GM18505 (cell line): ENCODE results near the gene CABLES1.
"Not testable (repeated sequence)": the region's sequence is repeated elsewhere in the genome, so short reads cannot be mapped to it uniquely, and the experiment has no call there.

ENCODE experiments used
- ATAC-seq: cut with Tn5 transposase; IDR thresholded peaks from one replicate; pipeline ENCODE4 v1.9.1; 2021; ENCODE audit not compliant: unreplicated experiment
- POLR2A ChIP-seq: IDR thresholded peaks from 4 replicates; pipeline ENCODE4 v1.6.1; 2011; ENCODE audit warnings: borderline replicate concordance; ENCODE audit not compliant: insufficient read depth, insufficient read length; ENCODE audit errors: extremely low read depth

The CABLES1 gene

DNA sequence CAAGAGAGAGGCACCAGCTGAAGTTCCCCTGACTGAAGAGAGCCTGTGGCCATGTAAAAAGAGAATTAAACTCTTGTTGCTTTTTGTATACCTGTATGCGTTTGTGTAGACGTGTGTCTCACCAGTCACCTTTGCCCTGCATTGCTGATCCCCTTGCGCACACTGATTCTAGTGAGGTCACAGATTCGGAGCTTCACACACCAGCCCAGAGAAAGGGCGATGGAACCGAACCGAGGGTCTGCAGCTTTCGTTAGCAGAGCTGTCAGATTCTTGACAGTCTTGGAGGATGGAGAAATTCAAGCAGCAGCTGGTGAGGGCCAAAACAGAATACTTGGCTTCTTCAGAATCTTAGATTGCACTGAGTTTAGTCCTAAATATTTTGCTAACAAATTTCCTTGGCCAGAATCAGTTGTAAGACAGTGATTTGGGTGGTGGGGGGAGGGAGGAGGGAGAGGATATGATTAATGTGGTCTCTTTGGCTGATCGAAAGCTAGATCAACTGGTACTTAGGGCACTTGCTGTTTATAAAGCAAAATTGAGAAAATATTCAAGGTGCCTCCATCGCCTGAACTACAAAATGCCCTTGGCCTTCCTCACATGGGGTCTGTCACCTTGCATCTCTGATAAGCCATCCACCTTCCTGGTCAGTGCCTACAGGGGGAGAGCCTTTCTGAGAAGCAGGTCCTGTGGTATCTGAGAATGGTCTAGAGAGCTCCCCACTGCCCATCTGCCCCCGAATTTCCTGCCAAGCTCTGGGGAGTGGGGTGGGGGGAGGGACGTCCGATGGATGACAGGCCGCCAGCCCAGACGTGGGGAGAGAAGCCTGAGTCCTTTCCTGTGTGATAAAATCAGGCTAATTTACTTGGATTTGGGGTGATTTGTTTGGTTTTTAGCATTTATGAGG lies 123.5 kb downstream of the CABLES1 start:
- TF ChIP-seq POLR2A, result no peak

DNA sequence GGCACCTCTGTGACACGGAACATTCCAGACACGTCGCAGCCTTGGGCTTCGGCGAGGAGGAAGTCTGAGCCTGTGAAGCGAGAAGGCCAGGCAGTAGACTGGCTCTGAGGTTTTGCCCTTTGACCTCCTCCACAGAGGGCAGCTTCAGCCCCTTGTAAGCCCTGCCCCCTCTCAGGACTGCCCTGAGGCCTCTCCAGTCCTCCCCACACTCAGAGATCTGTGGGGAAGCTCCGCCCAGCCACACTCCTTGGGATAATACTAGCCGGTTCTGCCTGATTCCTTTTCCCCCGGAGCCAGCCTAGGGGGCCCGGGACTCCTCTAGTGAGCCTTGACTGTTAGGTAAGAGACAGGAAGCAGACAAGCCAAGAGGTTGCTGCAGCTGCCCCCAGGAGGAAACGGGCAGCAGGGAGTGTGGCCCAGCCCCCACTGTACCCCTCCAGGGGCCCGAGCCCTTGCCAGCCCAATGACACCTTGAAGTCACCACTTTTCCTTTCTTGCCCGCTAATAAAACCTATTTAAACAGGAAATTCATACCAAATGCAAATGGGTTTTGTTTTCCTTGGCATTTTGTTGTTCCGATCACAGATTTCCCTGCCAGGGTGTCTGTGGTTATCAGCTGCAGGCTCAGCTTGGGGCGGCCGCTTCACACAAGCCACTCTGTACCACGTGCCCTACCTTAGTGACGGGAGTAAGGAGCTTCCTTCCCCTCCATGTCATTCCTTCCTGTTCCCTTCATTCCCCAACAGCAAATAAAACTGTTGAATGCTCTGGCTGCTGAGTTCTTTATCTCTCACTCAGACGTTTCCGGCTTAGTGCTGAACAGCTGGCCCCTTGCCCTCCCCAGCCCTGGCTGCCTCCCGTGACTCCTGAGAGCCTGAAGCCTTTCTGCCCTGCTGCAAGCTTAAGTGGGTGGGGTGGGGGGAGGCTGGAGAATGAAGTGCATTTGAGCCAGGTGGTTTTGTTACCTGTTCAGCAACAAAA lies 124.7 kb downstream of the CABLES1 start:
- TF ChIP-seq POLR2A, result peak; percentile 33
- no peak for ATAC-seq

More for the DNA sequence above, 123.5 kb downstream of the CABLES1 start:
- ATAC-seq, result no peak

DNA sequence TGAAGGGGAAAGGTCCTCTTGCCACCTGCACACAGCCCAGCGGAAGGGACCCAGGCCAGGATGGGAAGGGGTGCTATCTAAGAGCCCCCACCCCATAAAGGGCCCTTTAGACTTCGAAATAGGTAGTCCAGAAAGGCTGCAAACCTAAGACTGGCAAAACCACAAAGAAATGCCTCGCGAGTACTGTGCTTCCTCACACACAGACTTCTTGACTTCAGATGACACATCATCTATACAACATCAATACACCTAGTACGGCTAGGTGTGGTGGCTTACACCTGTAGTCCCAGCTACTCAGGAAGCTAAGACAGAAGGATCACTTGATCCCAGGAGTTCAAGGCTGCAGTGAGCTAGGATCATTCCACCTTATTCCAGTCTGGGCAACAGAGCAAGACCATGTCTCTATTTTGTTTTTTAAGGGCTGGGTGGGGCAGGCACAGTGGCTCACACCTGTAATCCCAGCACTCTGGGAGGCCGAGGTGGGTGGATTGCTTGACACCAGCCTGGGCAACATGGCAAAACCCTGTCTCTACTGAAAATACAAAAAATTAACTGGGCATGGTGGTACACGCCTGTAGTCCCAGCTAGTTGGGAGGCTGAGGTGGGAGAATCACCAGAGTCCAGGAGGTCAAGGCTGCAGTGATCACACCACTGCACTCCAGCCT lies 125.8 kb downstream of the CABLES1 start:
- no peak for TF ChIP-seq POLR2A
- ATAC-seq, result no peak

DNA sequence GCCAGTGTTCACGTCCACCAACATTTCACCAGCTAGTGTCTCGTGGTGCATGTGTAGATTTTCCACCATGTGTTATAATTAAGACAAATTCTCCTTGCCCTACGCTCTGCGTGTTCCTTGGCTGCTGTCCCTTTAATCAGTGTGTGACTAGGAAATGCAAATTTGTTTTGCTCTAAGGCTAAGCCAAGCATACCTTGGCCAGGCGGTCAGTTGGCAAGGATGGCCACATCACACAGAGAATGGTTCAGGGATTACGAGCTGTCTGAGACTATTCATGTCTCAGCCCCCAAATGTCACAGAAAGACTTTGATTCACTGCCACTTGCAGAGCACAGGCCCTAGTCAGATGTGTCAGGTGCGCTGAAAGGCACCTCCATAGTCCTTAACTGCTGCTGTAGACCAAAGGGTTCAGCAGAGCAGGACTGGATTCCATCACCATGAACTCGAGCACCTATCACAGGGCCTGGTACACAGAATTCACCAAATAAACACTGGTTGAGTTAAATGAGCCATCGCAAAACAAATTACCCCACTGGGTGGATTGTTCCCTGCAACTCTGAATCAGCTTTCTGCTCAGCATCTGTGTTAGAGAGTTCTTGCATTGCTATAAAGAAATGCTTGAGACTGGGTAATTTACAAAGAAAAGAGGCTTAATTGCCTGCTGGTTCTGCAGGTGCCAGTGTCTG lies 128.4 kb downstream of the CABLES1 start:
- ATAC-seq, result no peak

DNA sequence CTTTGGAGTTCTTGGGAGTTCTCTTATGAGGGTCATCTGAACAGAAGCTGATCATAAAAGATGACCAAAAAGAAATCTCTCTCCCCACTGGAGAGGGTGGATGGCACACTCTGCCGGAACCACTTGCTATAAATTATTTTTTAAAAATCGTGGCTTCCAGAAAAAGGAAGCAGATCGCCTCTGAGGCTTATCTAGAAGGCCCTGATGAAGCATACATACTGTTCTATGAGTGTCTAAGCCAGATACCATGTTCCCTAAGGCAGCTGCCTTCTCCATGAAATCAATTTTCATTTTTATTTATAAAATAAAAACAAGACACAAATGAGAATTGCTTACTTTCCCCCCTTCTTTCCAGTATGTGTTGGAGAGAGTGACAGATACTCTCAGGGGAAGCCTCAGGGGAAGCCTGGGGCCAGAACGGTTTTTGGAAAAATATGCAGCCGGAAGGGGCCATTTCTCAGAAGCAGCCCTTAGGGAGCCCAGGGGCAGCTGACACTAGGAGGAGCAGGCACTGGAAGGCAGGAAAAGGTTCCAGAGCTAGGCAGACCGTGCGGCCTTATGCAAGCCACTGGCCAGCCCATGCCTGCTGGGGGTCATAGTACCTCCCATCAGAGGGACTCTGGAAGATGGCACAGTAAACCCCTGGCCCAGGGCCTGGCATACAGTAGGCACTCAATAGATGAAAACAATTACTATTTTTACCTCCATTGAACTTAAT lies 130.6 kb downstream of the CABLES1 start:
- ATAC-seq, result no peak
- TF ChIP-seq POLR2A, result no peak

More for the DNA sequence above, 128.4 kb downstream of the CABLES1 start:
- no peak for TF ChIP-seq POLR2A

DNA sequence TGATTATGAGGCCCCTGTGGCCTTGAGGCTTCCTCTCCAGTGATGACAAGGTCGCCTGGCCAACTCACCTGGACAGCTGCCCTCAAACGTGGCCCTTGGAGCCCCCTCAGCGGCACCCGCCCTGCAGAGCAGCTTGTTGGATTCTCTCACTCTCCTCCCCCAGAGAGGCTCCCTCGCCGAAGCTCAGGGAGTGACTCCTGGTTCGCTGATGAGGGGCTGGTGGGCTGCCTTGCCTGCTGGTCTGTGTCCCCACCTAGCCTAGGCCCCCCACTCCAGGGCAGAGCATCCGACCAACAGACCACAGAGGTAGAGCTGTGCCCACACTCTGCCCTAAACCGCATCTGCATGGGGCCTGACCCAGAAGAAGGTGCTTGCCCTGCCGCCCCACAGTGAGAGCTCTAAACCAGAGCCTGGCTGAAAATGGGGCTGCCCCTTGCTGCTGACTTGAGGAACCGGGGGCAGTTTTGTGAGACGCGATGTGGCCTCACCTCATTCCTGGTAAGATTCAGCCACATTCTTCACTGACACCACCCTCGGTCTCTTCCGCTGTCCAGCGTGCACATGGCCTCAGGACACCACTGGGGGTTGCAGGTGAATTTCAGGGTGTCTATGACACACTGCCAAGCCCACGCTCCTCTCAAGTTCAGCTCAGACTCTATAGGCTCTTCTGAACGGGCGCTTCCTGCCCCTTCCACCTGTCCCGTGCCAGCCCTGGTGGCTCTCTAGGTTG lies 131.6 kb downstream of the CABLES1 start:
- TF ChIP-seq POLR2A, result no peak
- ATAC-seq, result no peak

DNA sequence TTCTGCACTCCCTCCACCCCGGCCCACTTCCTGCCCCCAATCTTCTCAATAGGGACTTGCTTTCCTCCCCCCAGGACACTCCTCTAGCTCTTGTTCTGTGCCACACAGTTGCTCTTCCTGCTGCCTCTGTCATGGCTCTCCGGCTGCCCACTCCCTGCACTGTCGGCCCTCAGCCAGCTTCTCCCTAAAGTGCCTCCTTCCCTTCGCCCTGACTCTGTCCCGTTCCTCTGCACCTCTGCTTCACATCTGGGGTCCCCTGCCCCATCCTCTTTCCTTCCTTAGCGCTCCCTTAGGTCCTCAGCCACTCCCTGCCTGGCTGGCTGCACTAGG lies 132.1 kb downstream of the CABLES1 start:
- ATAC-seq, result no peak
- TF ChIP-seq POLR2A, result no peak

DNA sequence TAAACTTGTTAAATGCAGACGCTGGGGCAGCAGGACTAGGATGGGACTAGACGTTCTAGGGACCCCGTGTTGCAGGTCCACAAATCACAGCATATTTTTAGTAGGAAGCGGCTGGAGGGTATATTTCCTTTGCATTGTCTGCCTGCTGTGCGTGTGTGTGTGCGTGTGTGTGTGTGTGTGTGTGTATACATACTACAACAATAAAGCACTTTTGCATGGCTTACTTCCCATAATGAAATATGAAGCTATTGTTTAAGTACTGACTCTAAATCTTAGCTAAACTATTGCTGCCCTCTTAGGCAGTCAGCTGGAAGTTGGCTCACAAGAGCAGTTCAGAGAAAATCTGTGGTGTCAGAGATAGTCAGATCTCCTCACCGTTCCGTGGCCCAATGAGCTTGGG lies 133.4 kb downstream of the CABLES1 start:
- no peak for TF ChIP-seq POLR2A

DNA sequence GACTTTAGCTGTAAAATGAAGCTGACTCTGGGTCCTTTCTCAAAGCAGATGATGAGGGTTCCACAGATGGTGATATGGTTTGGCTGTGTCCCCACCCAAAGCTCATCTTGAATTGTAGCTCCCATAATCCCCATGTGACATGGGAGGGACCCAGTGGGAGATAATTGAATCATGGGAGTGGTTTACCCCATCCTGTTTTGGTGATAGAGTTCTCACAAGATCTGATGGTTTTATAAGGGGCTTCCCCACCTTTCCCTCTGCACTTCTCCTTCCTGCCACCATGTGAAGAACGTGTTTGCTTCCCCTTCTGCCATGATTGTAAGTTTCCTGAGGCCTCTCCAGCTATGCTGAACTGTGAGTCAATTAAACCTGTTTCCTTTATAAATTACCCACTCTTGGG lies 133.8 kb downstream of the CABLES1 start:
- not testable (repeated sequence) for ATAC-seq

More for the DNA sequence above, 133.4 kb downstream of the CABLES1 start:
- ATAC-seq, result no peak

DNA sequence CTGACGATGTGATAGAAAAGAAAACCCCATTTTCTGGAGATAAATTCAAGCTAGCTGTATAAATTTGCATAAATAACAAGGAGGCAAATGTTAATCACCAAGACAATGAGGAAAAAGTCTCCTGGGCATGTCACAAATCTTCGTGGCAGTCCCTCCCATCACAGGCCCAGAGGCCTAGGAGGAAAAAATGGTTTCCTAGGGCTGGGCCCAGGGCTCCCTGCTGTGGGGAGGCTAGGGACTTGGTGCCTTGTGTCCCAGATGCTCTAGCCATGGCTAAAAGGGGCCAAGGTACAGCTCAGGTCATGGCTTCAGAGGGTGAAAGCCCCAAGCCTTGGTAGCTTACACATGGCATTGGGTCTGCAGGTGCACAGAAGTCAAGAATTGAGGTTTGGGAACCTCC lies 134.6 kb downstream of the CABLES1 start:
- no peak for TF ChIP-seq POLR2A
- no peak for ATAC-seq

DNA sequence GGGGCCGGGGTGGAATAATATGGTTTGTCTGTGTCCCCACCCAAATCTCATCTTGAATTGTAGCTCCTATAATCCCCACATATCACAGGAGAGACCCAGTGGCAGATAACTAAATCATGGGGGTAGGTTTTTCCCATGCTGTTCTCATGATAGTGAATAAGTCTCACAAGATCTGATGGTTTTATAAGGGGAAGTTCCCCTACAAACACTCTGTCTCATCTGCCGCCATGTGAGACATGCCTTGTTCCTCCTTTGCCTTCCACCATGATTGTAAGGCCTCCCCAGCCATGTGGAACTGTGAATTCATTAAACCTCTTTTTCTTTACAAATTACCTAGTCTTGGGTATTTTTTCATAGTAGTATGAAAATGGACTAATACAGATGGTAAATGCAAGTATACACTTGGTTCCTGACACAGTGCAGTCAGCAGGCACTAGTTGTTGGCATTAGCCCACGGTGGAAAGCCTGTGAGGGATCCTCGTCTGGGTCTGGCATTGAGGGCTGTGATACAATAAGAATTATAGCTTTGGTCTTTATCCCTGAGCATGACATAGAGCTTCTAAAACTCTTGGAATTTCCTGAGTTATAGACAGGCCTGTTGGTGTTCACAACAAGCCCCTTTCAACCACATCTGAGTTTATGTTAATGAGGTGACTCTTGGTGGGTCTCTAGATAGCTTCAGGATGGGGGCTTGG lies 135.8 kb downstream of the CABLES1 start:
- TF ChIP-seq POLR2A, result no peak

More for the DNA sequence above, 135.8 kb downstream of the CABLES1 start:
- no peak for ATAC-seq
